Measurements from ENCODE around the gene C8G.

C8G gene

DNA sequence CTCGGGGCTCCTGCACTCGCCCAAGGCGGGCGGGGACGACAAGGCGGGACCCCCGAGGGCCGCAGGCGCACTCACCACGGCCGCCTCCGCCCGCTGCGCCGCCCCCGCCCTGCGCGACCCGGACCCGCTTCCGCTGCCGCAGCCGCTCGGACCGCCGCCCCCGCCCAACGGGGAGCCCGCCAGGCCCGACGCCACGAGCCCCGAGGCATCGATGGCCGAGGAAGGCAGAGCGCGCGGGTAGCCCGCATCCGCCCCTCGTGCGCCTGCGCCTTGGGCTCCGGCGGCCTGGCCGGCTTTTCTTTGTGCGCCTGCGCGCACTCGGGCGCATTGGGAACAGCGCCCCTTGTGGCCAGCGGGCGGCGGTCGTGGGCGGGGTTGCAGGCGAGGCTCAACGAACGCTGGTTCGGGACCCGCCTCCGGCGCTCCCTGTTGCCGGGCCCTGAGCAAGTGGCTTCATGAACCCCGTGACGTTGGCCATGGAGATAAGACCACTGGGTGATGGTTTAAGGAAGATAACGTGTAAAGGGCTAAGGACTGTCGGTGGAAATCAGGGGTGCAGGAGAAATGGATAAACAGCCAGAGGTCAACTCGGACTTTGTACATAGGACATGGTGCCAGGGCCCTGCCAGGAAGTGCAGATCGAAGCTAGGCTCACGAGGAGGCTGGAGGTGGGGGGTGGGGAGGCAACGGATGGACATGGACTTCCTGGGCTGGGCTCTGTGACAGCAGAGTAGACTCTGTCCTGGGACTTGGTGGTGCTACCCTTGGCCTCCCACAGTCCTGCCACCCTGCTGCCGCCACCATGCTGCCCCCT lies at the start of gene C8G, which contains the start of gene FBXW5:
TSS of gene C8G (plus strand) at position 725 of the 814 bp plus-strand sequence. CDS start at position 803, 78 bp downstream.
TSS of gene FBXW5 (minus strand) at position 220 of the 814 bp plus-strand sequence. CDS start 655 bp downstream, outside the sequence.
- DNase-seq: peak; percentile 90

DNA sequence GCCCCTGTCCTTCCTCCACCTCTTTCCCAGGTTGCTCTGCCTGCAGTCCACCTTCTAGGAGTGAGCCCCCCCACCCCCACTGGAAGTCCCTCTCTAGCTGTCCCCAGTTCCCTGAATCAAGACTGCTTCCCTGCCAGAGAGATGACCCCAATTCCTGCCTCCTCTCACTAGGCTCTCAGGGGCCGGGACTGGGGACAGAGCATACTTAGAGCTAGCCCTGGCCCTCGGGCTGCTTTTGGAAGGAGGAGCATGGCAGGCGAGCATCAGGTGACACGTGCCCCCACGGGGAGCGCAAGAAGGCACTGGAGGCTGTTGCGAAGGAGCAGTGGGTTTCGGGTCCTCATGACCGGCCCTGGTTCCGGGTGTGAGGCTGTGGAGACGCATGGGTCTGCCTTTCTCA lies 49.0 kb upstream of the C8G start:
- DNase-seq: no peak

DNA sequence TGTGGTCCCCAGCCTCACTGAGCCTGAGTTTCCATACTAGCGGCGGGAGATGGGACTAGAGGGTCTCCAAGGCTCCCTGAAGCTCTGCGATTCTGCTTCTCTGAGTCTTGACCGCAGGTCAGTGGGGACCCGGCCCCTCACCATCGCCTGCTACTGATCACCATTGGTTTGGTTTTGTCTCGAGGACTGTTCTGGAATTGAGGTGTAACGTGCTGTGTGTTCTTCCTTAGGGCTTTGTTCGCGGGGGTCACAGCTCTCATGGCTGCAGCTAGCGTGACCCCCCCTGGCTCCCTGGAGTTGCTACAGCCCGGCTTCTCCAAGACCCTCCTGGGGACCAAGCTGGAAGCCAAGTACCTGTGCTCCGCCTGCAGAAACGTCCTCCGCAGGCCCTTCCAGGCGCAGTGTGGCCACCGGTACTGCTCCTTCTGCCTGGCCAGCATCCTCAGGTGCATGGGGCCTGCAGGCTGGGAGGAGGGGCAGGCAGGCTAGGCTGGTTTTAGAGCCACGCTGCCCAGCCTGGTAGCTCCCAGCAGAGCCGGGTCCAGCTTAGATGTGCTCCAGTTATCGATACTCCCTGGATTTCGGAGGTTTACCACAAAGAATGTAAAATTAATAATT lies 46.5 kb upstream of the C8G start:
- no peak for DNase-seq

DNA sequence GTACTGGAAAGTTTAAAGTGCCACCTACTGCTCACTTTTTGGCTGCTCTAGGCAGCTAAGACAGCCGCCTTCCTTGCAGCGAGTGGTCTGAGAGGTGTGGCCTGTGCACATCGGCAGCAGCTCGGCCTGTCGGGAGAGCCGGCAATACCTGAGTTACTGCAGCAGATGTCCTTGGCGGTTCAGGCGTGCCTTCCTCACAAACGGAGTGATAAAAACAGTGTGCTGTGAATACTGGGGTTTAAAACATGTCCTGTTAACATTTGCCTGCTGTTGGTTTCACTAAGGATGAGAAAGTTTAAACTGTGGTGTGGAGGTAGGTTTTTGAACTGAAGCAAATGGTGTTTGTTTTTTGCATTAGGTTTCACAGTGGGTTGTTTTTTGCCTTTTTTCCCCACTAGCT lies 45.8 kb upstream of the C8G start:
- DNase-seq: no peak

DNA sequence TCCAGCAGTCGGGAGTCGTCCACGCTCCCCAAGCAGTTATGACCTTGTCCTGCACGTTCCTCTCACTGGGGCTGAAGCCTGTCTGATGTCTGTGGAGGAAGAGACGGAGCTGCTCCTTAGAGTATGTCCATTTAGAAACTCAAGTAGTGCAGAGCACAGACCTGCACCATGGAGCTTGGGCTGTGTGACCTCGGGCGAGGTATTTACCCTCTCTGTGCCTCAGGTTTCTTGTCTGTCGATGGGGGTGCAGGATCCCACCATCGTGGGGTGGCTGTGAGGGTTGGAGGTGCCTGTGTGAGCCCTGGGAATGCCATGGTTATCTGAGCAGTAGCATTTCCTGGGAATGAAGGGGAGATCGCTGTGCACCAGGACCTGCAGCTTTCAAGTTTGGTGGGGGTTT lies 44.5 kb upstream of the C8G start:
- no peak for DNase-seq

DNA sequence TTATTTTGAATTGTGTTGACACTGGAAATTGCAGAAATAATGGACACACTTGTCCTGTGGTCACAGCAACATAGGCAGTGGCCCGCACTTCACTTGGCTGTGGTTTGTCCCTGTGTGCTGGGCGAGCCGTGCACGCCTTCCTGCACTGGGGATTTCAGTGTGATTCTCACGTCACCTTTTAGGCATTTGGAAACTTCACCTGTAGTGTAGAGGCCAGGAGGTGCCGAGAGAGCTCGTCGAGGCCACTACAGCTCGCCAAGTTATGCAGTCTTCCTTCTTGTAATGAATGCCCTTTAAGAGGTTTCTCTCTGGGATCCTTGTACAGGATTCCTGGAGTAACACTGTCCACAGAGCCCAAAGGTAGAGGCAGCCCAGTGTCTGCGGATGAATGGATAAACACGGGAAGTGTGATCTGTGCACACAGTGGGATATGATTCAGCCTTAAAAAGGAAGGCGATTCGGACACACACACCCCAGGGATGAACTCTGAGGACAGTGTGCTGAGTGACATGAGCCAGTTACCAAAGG lies 44.0 kb upstream of the C8G start:
- no peak for DNase-seq

DNA sequence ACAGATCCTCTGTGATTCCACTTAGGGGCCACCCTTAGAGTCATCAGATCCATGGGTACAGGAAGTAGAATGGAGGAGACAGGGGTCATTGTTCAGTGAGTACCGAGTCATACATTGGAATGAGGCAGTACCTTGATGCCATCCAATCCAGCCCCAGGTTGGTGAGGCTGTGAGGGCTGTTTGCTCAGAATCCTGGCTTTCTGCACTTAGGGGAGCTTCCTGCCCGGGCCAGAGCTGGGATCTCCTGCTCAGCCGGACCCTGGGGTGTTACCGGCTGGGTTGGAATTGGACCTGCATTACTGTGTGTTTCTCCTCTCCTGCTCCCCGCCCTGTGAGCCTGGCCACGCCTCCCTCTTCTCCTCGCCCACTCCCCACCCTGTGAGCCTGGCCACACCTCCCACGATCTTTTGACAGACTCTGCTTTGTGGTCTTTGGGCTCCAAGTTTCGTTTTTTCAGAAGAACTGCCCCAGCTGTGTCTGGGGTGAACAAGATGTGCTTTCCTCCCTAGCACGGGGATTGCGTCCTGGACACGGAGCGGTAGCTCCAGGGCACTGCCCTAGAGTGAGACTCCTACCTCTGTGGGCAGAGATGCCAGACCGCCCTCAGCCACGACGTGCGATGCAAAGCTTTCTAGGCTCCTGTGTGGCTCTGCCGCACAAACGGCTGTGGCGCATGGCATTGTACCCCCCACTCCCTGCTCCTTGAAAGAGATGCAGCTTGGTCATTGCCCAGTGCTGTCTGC lies 43.4 kb upstream of the C8G start:
- DNase-seq: no peak

DNA sequence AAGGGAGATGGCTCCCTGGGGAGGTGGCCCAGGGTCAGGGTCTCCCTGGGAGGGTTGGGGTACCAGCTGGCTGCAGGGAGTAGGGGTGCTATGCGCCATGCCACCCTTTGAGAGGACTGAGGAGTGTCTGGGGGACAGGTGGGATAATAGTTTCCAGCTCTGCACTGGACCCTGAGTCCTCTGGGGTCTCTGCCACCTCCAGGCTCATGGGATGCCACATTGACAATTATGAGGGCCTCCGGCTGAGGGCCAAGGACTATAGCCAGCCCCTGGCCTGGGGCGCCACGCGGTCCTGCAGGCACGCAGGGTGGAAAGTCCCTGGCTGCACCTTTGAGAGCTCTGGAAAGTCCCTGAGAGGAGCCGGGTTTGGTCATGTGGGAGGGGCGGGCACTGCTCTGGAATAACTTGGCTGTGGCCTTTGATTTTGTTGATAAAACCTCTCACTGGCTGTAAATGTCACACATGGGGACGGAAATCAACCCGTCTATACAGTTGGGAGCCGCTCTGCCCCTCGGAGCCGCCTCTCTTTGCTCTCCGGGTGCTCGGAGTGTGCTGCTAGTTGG lies 42.7 kb upstream of the C8G start:
- DNase-seq: no peak

DNA sequence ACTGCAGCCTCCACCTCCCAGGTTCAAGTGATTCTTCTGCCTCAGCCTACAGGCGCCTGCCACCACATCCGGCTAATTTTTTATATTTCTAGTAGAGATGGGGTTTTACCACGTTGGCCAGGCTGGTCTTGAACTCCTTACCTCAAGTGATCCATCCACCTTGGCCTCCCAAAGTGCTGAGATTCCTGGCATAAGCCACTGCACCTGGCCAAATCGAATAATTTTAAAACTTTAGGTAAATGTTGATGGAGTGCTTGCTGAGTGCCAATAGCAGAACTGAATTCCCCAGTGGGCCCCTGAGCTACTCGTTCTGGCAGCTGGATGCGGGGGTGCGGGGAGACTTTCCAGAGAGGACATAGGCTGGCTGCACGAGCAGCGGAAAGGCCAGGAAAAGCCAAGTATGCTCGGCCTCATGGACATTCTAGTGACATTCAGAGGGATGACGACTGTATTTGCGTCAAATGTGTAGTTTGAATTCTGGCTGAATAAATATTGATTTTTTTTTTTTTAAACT lies 41.9 kb upstream of the C8G start:
- DNase-seq: no peak

DNA sequence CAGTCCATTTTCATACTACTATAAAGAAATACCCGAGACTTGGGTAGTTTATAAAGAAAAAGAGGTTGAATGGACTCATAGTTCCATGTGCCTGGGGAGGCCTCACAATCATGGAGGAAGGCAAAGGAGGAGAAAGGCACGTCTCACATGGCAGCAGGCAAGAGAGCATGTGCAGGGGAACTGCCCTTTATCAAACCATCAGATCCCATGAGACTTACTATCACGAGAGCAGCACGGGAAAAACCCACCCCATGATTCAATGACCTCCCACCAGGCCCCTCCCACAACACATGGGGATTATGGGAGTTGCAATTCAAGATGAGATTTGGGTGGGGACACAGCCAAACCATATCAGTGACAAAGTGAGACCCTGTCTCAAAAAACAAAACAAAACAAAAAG lies 38.8 kb upstream of the C8G start:
- no peak for DNase-seq

DNA sequence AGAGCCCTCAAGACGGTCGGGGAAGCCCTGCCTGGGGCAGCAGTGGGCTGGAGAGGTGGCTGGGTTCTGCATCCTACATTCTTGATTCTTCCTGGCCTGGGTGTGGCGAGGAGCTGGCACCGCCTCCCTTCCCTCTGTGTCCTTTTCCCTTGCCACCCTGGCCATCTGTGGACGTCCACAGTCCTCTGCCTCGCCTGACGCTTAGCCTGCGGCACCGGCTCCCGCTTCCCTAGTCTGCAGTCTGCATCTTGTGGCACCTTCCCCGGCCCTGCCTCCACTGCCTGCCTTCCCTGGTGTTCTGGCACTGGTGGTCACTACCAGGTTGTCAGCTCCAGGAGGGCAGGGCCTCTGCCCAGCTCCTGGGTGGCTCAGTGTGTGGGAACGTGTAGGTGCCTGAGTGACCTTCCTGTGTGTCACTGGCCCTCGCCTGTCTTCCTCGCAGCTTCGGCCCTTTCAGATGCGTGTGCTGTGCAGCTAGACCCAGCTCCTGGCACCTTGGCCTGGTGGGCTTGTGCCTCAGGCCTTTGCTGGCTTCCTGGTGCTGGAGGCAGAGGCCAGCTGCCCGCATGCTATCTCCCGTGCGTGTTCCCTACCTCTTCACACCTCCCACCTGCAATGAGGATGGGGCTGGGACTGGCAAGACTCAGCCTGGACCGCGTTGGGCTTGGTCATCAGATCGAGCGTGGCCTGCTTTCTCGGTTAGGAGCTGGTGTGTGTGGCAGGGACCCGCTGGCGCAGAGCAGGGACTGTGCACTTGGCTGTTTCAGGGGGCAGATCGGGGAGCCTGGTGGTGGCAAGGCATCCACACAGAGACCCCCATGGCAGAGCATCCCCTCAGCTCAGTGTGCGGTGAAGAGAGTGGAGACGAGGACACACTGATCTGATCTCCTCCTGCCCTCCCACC lies 37.8 kb upstream of the C8G start:
- DNase-seq: no peak

DNA sequence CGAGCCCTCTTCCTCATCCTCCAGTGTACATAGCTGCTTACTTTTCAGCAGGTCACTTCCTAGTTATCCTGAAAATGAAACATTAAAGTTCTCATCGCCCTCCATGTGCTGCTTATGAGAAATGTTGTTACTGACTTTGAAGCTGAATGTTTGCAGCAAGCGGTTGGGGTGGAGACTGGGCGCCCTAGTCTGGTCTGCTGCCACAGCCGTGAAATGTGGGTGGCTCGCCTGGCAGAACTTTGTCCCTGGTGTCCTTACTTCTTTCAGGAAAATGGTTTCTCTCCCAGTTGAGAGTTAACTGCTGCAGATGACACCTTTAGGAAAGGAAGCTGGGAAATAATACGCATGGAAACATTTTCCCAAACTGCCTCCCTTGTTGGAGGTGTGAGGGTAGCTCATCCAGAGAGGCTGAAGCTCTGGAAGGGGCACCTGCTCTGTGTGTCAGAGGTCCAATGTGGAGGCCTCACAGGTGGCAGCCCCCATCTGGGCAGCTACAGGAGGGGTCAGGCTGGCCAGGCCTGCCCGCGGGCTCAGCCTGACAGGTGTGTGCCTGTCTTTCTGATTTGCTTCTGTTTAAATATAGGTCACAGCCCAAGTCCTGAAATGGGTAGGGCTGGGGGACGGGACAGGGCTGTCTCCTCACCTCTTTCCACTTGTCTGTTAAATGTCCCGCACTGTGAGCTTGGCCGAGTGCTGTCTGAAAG lies 34.7 kb upstream of the C8G start:
- DNase-seq: no peak

DNA sequence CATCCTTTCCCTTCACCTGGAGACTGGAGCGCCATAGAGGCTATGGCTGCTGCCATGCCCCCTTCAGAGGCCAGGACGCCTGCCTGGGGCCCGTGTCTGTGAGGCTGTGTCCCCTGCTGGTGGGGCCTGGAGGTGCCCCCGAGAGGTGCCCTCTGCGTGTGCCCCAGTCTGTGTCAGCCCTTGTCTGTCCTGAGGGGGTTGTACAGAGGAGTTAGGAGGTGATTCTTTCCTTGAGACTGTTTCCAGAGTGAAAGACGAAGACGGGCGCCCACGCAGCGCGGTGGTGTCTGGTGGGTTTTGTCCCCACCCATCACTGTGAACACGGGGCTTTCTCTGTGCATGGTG lies 34.2 kb upstream of the C8G start:
- DNase-seq: no peak

DNA sequence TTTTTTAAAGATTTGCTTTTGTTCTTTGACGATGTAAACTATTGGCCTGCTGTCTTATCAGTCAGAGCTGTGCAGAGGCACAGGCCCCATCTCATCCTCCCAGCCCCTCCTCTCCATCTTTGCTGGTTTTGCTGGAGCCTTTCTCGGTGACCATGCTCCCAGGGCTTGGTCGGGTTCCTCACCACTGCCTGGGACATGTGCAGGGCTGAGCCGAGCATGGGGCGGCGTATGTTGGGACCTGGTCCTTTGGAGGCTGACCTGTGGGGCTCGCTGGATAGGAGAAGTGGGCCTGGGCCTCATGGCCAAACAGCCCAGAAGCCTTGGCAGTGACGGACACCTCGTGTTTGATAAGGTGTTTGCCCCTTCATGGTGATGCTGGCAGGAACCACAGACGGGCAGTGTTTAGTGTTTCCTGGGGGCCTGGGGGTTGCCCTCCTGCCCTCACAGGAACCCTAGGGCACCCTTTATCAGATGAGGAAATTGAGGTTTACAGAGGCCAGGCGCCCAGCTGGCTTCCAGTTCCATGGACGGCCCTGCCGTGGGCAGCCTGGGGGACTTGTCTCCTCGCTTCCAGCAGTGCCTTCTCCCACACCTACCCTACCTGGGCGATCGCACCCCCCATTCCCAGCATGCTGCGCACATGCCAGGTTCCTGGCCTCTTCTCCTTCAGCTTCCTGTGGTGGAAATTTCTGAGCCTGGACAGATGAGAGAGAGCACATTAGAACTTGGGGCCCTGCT lies 31.2 kb upstream of the C8G start:
- no peak for DNase-seq

DNA sequence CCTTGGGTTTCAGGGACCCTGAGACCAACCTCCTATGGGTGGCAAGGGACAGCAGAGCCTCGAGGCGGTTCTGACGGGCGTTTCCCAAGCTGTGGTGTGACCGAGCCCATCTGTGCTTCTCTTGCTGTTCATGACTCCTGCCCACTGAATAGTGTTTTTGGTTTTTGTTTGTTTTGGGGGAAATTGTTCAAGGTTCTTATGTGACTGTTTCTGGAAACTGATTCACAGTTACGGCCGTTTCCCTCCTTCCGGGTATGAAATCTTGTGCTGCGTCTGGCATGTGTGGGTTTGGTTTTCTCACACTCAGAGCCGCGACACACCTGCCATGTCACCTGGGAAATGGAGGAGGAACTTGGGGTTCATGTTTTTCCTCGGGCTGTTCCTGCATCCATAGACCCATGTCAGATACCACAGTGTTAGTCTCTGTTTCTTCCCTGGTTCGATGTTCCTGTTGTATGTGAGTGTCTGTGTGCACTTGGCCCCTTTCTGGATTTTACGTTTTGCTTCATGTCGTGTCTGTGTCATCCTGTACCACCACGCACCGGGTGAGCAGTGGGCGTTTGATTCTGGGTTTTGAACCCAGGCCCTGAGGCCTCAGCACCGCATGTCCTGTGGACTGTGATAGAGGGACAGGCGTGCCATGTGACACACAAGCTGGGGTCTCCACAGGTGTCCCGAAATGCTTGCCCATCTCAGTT lies 29.3 kb upstream of the C8G start:
- DNase-seq: no peak

DNA sequence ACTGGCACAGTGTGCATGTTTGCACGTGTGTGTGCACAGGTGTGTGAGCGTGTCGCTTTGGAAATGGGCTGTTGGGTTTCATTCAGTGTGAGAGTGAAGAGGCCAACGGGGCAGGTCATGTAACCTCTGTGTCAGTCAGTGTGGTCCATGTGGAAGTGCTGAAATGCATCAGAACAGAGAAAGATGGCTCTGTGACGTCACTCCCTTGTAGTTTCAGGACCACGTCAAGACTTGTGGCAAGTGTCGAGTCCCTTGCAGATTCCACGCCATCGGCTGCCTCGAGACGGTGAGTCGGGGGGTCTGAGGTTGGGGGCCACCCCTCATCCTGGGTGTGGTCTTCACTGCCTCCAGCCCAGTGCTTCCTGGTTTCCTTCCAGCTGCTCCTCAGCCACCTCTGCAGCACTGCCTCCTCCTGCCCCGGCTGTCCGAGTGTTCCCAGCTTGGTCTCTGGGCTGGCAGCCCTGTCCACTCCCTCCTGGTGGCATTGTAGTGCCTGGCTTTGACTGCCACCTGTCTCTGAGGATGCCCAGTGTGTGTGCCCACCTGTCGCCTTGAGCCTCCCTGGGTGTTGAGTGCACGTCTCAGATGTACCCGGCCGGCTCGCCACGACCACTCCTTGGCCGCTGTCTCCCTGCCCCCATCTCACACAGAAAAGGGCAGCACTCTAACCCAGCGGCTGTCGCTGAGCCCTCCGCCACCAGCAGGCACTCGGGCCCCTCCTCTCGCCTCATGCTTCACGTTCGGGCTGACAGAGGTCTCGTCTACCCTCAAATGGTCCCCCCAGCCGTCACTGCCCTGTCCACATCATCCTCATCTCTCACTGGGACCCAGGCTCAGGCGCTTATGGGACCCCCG lies 28.5 kb upstream of the C8G start:
- no peak for DNase-seq

DNA sequence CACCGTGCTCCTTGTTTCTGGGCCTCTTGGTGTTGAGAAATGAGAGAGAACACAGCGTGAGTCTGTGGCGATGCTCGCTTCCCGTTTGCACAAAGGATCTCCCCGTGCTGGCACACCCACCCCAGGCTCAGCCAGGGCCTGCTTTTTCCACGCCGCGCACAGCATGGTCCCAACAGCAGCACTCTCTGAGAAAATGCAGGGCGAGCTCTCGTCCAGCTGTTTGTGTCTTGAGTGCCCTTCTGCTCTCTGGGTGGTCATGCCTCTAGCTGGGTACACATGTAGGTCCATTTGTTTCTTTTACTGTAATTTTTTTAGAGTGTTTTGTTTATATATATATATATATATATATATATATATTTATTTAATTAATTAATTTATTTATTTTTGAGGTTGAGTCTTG lies 27.1 kb upstream of the C8G start:
- no peak for DNase-seq

DNA sequence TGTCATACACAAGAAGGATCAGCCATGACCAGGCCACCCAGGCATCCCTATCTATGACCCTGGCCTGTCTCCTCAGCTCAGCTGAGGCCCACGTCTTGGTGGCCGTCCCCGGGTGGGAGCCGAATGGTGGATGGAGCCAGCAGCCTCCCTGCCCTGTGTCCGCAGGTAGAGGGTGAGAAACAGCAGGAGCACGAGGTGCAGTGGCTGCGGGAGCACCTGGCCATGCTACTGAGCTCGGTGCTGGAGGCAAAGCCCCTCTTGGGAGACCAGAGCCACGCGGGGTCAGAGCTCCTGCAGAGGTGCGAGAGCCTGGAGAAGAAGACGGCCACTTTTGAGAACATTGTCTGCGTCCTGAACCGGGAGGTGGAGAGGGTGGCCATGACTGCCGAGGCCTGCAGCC lies 25.0 kb upstream of the C8G start:
- DNase-seq: no peak

DNA sequence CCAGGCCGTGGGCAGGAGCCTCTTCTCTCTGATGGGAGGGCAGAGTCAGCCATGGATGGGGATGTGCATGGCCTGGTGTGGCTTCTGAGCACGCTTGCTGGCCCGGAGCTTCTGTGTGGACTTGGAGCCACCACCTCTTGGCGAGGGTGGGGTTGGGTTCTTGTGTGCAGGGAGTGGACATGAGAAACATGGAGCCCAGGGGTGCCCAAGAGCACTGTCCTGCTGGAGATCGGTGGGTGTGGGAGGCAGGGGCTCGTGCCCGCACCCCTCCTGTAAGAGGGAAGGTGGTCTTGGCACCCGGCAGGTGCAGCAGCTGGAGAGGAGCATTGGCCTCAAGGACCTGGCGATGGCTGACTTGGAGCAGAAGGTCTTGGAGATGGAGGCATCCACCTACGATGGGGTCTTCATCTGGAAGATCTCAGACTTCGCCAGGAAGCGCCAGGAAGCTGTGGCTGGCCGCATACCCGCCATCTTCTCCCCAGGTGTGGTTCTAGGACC lies 24.3 kb upstream of the C8G start:
- DNase-seq: no peak

All from COR-L47 (cell line).